GM23338 (cell line): ENCODE data around the gene DDT. TPM values are rescaled to one million over a fixed set of nuclear protein-coding genes. Genes with fewer than 3 reads are reported as not detected.

Experiments used
- ATAC-seq: fragments of 200-7000 bp; cut with Tn5 transposase; 3 replicates; pipeline ENCODE4 v1.9.1; 2020
- DNase-seq: peaks from one replicate; pipeline ENCODE4 v3.0.0-alpha.2; 2015; ENCODE audit warnings: low spot score
- H2AFZ ChIP-seq: fragments of 200-600 bp; sonication (generic); 2 replicates; pipeline ENCODE4 v1.8.0; 2016; ENCODE audit warnings: antibody characterized with exemption, mild to moderate bottlenecking, moderate library complexity
- H3F3A ChIP-seq: fragments of 200-600 bp; sonication (generic); replicated peaks from 2 replicates; pipeline ENCODE4 v1.8.0; 2017; ENCODE audit warnings: antibody characterized with exemption, mixed run types, low read depth
- H3K27ac ChIP-seq: fragments of 200-600 bp; sonication (generic); 2 replicates; pipeline ENCODE4 v1.6.1; 2016; ENCODE audit warnings: low read depth
- H3K27me3 ChIP-seq: fragments of 200-600 bp; sonication (generic); 2 replicates; pipeline ENCODE4 v1.8.0; 2016; ENCODE audit warnings: mild to moderate bottlenecking, mixed run types, moderate library complexity; ENCODE audit not compliant: insufficient read depth
- H3K36me3 ChIP-seq: fragments of 200-600 bp; sonication (generic); 2 replicates; pipeline ENCODE4 v1.8.0; 2016; ENCODE audit warnings: mild to moderate bottlenecking; ENCODE audit not compliant: insufficient read depth
- H3K4me1 ChIP-seq: fragments of 200-600 bp; sonication (generic); 2 replicates; pipeline ENCODE4 v1.8.0; 2016; ENCODE audit warnings: mild to moderate bottlenecking, moderate library complexity; ENCODE audit not compliant: insufficient read depth
- H3K4me2 ChIP-seq: fragments of 200-600 bp; sonication (generic); 2 replicates; pipeline ENCODE4 v1.7.1; 2017; ENCODE audit warnings: mixed run types
- H3K4me3 ChIP-seq: fragments of 200-600 bp; sonication (generic); 2 replicates; pipeline ENCODE4 v1.6.1; 2016; ENCODE audit warnings: mixed run types
- H3K79me2 ChIP-seq: fragments of 200-600 bp; sonication (generic); replicated peaks from 2 replicates; pipeline ENCODE4 v1.8.0; 2017; ENCODE audit warnings: mild to moderate bottlenecking; ENCODE audit not compliant: insufficient read depth
- H3K9me2 ChIP-seq: fragments of 200-600 bp; sonication (generic); 2 replicates; pipeline ENCODE4 v1.8.0; 2017; ENCODE audit not compliant: insufficient read depth
- H4K20me1 ChIP-seq: fragments of 200-600 bp; sonication (generic); replicated peaks from 2 replicates; pipeline ENCODE4 v1.8.0; 2017; ENCODE audit warnings: mild to moderate bottlenecking; ENCODE audit not compliant: insufficient read depth
- H3K27ac Mint-ChIP-seq: 2 replicates; pipeline ENCODE4 v1.8.0; 2020; ENCODE audit warnings: inconsistent platforms, mild to moderate bottlenecking, moderate library complexity, mixed read lengths
- H3K27me3 Mint-ChIP-seq: 3 replicates; pipeline ENCODE4 v1.8.0; 2022; ENCODE audit warnings: low read depth, mild to moderate bottlenecking, moderate library complexity, mixed read lengths, inconsistent platforms; ENCODE audit not compliant: insufficient read depth, poor library complexity
- H3K36me3 Mint-ChIP-seq: 3 replicates; pipeline ENCODE4 v1.8.0; 2021; ENCODE audit warnings: low read depth, mild to moderate bottlenecking, inconsistent platforms, moderate library complexity, mixed read lengths
- H3K4me1 Mint-ChIP-seq: 3 replicates; pipeline ENCODE4 v1.8.0; 2020; ENCODE audit warnings: mild to moderate bottlenecking, inconsistent platforms, mixed read lengths
- H3K4me3 Mint-ChIP-seq: 3 replicates; pipeline ENCODE4 v1.8.0; 2021; ENCODE audit warnings: moderate library complexity, mild to moderate bottlenecking, inconsistent platforms, mixed read lengths
- H3K9me3 Mint-ChIP-seq: 3 replicates; pipeline ENCODE4 v1.8.0; 2020; ENCODE audit warnings: moderate library complexity, mild to moderate bottlenecking, inconsistent platforms, mixed read lengths
- CREB1 ChIP-seq: fragments of 250-450 bp; sonication (Bioruptor Pico); IDR thresholded peaks from 2 replicates; pipeline ENCODE4 v1.5.0; 2020; ENCODE audit warnings: low read depth, mild to moderate bottlenecking, moderate library complexity
- EZH2phosphoT487 ChIP-seq: fragments of 200-600 bp; sonication (generic); IDR thresholded peaks from one replicate; pipeline ENCODE4 v1.8.1; 2018; ENCODE audit warnings: antibody characterized with exemption; ENCODE audit not compliant: unreplicated experiment
- NANOG ChIP-seq: IDR thresholded peaks from 2 replicates; pipeline ENCODE4 v1.6.1; 2016; ENCODE audit warnings: antibody characterized with exemption, borderline replicate concordance
- ZNF114 ChIP-seq: fragments of 250-450 bp; sonication (Bioruptor Pico); IDR thresholded peaks from 2 replicates; pipeline ENCODE4 v1.5.0; 2020; ENCODE audit warnings: mild to moderate bottlenecking, moderate library complexity
- polyA plus RNA-seq: library from polyadenylated mRNA; unstranded; fragments of >200 nt; fragmentation: Nextera tagmentation; extraction: Ambion mirVana; gene quantifications from 2 replicates; pipeline ENCODE4 v1.2.1, GENCODE V29; 2016
- total RNA-seq: library from RNA; depleted of rRNA; stranded (reverse); fragments of >200 nt; shearing (Covaris generic); gene quantifications from 2 replicates; pipeline ENCODE4 v1.2.3, GENCODE V29; 2014
- TF ChIP-seq, protein P1 (sequence below): fragments of 250-450 bp; sonication (Bioruptor Pico); IDR thresholded peaks from 2 replicates; pipeline ENCODE4 v1.5.0; 2020; ENCODE audit warnings: mild to moderate bottlenecking, moderate library complexity
- TF ChIP-seq, protein P2 (sequence below): IDR thresholded peaks from 2 replicates; pipeline ENCODE4 v1.6.1; 2016; ENCODE audit warnings: antibody characterized with exemption
- TF ChIP-seq, protein P3 (sequence below), 2 experiments: fragments of 200-600 bp in 1 of 2; sonication (generic) in 1 of 2; conservative IDR thresholded peaks; 2 replicates each; pipeline versions ENCODE4 v1.5.1 to v1.6.1; 2016 to 2017; ENCODE audit warnings: antibody characterized with exemption in 2 of 2, low read depth in 2 of 2, mild to moderate bottlenecking in 2 of 2, moderate library complexity in 1 of 2

The DDT gene
- total and polyA plus RNA-seq, 2 experiments from 2014 or later: 150 to 232 TPM

DNA sequence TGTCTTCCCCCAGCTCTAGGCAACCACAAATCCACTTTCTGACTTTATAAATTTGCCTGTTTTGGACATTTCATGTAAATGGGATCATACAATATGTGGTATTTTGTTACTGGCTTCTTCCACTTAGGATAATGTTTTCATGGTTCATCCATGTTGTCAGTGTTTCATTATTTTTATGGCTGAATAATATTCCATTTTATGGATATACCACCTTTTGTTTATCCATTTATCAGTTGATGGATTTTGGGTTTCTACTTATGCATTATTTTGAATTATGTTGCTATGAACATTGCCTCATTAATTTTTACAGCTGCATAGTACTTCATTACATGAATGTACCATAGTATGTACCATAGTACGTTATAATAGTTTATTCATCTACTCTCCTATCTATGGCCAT, 41.9 kb upstream of the DDT start (continued):
- TF ChIP-seq, protein P1, sequence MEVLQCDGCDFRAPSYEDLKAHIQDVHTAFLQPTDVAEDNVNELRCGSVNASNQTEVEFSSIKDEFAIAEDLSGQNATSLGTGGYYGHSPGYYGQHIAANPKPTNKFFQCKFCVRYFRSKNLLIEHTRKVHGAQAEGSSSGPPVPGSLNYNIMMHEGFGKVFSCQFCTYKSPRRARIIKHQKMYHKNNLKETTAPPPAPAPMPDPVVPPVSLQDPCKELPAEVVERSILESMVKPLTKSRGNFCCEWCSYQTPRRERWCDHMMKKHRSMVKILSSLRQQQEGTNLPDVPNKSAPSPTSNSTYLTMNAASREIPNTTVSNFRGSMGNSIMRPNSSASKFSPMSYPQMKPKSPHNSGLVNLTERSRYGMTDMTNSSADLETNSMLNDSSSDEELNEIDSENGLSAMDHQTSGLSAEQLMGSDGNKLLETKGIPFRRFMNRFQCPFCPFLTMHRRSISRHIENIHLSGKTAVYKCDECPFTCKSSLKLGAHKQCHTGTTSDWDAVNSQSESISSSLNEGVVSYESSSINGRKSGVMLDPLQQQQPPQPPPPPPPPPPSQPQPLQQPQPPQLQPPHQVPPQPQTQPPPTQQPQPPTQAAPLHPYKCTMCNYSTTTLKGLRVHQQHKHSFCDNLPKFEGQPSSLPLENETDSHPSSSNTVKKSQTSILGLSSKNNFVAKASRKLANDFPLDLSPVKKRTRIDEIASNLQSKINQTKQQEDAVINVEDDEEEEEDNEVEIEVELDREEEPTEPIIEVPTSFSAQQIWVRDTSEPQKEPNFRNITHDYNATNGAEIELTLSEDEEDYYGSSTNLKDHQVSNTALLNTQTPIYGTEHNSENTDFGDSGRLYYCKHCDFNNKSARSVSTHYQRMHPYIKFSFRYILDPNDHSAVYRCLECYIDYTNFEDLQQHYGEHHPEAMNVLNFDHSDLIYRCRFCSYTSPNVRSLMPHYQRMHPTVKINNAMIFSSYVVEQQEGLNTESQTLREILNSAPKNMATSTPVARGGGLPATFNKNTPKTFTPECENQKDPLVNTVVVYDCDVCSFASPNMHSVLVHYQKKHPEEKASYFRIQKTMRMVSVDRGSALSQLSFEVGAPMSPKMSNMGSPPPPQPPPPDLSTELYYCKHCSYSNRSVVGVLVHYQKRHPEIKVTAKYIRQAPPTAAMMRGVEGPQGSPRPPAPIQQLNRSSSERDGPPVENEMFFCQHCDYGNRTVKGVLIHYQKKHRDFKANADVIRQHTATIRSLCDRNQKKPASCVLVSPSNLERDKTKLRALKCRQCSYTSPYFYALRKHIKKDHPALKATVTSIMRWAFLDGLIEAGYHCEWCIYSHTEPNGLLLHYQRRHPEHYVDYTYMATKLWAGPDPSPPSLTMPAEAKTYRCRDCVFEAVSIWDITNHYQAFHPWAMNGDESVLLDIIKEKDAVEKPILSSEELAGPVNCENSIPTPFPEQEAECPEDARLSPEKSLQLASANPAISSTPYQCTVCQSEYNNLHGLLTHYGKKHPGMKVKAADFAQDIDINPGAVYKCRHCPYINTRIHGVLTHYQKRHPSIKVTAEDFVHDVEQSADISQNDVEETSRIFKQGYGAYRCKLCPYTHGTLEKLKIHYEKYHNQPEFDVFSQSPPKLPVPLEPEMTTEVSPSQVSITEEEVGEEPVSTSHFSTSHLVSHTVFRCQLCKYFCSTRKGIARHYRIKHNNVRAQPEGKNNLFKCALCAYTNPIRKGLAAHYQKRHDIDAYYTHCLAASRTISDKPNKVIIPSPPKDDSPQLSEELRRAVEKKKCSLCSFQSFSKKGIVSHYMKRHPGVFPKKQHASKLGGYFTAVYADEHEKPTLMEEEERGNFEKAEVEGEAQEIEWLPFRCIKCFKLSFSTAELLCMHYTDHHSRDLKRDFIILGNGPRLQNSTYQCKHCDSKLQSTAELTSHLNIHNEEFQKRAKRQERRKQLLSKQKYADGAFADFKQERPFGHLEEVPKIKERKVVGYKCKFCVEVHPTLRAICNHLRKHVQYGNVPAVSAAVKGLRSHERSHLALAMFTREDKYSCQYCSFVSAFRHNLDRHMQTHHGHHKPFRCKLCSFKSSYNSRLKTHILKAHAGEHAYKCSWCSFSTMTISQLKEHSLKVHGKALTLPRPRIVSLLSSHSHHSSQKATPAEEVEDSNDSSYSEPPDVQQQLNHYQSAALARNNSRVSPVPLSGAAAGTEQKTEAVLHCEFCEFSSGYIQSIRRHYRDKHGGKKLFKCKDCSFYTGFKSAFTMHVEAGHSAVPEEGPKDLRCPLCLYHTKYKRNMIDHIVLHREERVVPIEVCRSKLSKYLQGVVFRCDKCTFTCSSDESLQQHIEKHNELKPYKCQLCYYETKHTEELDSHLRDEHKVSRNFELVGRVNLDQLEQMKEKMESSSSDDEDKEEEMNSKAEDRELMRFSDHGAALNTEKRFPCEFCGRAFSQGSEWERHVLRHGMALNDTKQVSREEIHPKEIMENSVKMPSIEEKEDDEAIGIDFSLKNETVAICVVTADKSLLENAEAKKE (CRISPR knock-in tag): no peak
- TF ChIP-seq ZNF114 (no peak), CREB1 (CRISPR knock-in tag) (no peak)
- TF ChIP-seq, protein P2, sequence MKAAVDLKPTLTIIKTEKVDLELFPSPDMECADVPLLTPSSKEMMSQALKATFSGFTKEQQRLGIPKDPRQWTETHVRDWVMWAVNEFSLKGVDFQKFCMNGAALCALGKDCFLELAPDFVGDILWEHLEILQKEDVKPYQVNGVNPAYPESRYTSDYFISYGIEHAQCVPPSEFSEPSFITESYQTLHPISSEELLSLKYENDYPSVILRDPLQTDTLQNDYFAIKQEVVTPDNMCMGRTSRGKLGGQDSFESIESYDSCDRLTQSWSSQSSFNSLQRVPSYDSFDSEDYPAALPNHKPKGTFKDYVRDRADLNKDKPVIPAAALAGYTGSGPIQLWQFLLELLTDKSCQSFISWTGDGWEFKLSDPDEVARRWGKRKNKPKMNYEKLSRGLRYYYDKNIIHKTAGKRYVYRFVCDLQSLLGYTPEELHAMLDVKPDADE: no peak

DNA sequence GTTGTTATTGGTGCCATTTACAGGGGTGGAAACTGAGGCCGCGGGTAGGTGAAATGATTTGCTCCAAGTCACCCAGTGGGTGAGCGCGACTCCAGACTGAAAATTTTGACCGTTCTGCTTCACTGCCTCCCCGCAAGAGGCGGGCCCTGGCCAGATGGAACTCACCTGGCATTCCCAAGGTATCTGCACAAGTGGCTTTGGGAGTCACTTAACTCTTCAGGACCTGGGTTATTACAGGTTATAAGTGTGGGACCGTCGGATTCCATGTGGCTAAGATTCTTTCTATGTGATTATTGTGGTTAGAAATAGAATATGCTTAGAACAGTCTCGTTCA, 37.5 kb upstream of the DDT start:
- Histone ChIP-seq H3K27ac (0 out of 2 replicates have a peak overlapping the region, but pooled peaks have one; percentile 74), H3K36me3 (no peaks in the 10 kb centered on the region), H3K4me3 (peak overlapping the region; percentile 94), H3K79me2 (peaks cover 52% of the 10 kb centered on the region), H3K4me2 (peak overlapping the region; percentile 85), H3K27me3 (no peaks in the 10 kb centered on the region), H3K4me1 (peaks cover 5% of the 10 kb centered on the region; the same call in 1 of the 2 replicates), H3F3A (0 out of 2 replicates have a peak, but pooled peaks cover 3% of the 10 kb centered on the region), H4K20me1 (no peaks in the 10 kb centered on the region), H3K9me2 (no peaks in the 10 kb centered on the region), H2AFZ (peak overlapping the region; percentile 95)
- peak; percentile 56 for DNase-seq
- peaks cover 11% of the 10 kb centered on the region for H3K9me3 Mint-ChIP-seq
- H3K4me3 Mint-ChIP-seq: peak overlapping the region; percentile 91
- peaks cover 10% of the 10 kb centered on the region for H3K36me3 Mint-ChIP-seq
- peaks cover 13% of the 10 kb centered on the region for H3K27me3 Mint-ChIP-seq
- ATAC-seq: peak; percentile 22
- H3K27ac Mint-ChIP-seq: no peak overlapping the region
- H3K4me1 Mint-ChIP-seq: peaks cover 4% of the 10 kb centered on the region
- no peak for TF ChIP-seq EZH2phosphoT487
- no peak for TF ChIP-seq NANOG
- TF ChIP-seq, protein P3, sequence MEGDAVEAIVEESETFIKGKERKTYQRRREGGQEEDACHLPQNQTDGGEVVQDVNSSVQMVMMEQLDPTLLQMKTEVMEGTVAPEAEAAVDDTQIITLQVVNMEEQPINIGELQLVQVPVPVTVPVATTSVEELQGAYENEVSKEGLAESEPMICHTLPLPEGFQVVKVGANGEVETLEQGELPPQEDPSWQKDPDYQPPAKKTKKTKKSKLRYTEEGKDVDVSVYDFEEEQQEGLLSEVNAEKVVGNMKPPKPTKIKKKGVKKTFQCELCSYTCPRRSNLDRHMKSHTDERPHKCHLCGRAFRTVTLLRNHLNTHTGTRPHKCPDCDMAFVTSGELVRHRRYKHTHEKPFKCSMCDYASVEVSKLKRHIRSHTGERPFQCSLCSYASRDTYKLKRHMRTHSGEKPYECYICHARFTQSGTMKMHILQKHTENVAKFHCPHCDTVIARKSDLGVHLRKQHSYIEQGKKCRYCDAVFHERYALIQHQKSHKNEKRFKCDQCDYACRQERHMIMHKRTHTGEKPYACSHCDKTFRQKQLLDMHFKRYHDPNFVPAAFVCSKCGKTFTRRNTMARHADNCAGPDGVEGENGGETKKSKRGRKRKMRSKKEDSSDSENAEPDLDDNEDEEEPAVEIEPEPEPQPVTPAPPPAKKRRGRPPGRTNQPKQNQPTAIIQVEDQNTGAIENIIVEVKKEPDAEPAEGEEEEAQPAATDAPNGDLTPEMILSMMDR (conservative IDR thresholded peaks at IDR 0.05; ENCODE audit: low read depth in 2 of 2): no peak
- TF ChIP-seq, protein P1 (CRISPR knock-in tag): no peak
